HG03045 (cell line): ENCODE measurements around the gene SEMA3F.

ENCODE experiments used
- ATAC-seq: cut with Tn5 transposase; IDR thresholded peaks from one replicate; pipeline ENCODE4 v1.9.1; 2021; ENCODE audit warnings: mild to moderate bottlenecking, moderate library complexity; ENCODE audit not compliant: unreplicated experiment

Gene SEMA3F

DNA sequence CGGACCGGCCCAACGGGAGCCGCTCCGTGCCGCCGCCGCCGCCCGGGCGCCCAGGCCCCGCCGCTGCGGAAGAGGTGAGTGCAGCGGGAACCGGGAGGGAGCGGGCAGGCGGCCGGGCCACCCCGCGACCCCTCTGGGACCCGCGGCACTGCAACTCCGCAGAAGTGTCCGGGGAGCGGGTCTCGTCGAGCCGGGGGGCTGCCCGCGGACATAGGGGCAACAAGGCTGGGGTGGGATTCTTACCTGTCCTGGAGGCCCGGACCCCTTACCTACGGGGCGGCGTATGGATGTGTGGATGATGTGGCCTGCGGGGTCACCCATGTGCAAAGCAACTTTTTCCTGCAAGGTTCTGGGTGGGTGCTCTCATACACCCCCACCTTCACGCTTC is 361 bp downstream of the SEMA3F start:
- no peak for ATAC-seq

DNA sequence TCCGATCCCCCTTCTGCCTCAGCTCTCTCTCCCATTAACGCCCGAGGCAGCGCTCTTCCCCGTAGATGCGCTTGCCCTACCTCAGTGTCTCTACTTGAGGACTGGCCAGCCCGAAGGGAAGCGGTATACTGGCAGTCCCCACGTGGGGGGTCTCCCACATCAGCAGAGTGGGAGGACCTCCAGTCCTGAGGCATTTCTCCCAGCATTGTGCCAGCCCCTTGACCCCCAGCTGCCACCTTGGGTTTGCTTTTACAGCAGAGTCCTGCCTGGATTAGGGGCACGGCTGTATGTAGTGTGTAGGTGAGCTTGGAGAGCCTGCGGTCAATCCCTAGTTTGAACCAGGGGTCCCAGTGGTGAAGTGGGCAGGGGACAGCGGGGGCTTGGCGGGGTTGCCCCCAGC is 767 bp downstream of the SEMA3F start:
- no peak for ATAC-seq

GRCh38 chr3:50156549-50157493 is 1.7 kb downstream of the SEMA3F start:
- ATAC-seq, result no peak

DNA sequence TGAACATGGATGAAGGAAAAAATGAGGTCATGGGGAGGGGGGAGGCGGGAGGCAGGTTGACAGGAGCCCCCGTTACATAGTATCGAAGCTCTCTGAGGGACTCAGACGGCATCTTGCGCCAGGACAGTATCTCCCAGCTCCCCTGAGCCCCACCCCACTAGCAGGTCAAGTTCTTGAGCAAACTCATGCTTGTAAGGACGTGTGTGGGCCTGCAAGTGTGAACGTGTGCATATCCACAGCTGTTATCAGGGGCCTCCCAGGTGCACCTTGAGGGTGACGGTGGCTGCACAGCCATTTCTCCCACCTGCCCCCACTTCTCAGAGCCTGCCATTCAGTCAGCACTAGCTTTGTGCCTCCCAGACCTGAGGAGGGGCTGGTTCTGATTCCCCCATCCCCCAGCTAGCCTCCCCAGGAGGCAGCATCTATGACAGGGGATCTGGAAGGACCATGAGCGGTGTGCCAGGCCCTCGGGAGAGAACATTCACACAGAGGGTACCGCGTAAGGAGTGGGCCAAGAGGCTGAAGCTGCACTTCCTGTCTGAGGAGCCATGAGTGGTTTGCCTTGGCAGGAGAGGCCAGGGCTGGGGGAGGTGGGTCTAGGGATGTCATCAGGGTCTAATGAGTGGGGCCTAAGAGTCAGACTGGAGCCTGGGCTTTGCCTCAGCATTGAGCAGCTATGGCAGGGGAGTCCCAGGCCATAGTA is 2.9 kb downstream of the SEMA3F start:
- ATAC-seq, result no peak

DNA sequence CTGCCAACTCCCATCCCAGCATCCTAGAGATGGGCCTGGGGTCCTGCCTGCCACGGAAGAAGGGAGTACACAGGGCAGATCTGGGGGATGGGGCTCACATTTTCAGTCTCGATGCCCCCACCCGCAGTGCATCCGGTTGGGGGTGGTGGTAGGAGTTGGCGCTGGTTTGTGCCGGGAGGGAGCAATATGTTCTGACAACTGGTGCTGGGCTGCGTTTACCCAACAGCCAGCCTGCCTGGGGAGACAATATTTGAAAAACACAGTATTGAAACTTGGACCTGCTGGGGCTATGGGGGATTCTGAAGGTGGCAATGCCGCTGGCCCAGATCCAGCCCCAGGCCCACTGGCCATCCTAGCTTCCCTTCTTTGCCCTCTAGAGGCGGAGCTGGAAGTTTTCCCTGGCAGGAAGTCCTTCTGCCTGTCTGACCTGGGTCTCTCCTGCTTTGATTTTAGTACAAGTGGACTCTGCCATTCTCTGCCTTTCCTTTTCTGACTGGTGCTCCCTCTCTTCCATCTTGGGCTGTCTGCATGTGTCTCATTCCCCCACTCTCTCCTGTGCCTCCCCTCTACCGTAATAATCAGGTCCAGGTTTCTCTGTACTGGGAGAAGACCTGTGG is 3.5 kb downstream of the SEMA3F start:
- ATAC-seq, result no peak

GRCh38 chr3:50160561-50160983 is 5.4 kb downstream of the SEMA3F start:
- no peak for ATAC-seq

DNA sequence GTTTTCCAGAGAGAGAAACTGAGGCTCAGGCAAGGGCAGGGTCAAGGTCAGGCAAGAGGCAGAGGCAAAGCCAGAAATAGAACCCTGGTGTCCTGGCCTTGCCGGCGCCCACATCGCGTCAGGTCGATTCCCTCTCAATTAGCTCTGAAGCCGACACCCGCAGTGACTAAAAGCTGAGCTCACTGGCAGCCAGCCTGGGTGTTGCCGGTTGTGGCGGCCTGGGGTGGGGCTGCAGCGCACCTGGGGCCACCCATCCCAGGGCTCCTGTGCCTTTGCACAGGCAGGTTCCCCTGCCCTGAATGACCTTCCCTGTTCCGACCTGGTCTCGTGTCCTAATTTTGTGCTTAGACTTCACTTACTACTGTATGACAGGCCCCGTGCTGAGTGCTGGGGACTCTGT is 6.2 kb downstream of the SEMA3F start:
- ATAC-seq, result no peak

DNA sequence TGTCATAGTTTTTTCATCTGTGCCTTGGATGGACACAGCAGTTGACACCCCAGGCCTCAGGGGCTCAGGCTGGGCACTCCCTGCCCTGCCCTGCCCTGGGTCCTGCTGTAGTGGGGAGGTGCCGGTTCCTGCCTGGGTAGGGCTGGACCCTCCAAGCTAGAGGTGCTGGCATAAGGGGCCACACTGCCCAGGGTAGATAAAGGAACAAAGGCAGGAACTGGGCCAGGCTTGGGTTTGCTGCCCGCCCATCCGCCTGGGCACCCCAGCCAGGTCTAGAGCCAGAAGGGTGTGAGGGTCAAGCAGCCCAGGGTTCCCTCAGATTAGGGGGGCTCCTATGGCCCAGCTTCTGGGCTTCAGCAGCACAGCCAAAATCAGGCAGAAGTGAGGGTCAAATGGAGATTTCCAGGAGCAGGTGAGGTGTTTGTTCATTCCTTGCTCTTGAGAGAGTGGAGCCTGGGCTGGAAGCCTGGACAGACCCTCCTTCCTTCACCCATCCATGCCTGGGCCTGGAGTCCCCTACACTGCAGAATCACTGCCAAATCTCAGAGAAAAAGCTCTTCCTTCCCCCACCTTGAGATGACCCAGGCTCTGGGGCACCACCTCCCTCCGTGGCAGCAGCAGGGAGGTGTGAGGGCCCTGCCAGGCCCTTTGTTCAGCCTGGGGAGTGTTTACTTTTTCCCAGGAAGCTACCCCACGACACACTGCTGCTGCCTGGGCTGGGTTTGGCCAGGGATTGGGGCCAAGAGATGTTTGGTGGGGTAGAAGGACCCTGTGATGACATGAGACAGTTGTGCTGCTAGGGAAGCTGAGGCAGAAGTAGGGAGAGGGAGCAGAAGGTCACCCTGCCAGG is 7.1 kb downstream of the SEMA3F start:
- ATAC-seq, result no peak

- ATAC-seq, result no peak
These were observed 8.7 kb downstream of the SEMA3F start for GRCh38 chr3:50163572-50164455.

GRCh38 chr3:50164481-50164880 is 9.4 kb downstream of the SEMA3F start:
- ATAC-seq, result no peak

DNA sequence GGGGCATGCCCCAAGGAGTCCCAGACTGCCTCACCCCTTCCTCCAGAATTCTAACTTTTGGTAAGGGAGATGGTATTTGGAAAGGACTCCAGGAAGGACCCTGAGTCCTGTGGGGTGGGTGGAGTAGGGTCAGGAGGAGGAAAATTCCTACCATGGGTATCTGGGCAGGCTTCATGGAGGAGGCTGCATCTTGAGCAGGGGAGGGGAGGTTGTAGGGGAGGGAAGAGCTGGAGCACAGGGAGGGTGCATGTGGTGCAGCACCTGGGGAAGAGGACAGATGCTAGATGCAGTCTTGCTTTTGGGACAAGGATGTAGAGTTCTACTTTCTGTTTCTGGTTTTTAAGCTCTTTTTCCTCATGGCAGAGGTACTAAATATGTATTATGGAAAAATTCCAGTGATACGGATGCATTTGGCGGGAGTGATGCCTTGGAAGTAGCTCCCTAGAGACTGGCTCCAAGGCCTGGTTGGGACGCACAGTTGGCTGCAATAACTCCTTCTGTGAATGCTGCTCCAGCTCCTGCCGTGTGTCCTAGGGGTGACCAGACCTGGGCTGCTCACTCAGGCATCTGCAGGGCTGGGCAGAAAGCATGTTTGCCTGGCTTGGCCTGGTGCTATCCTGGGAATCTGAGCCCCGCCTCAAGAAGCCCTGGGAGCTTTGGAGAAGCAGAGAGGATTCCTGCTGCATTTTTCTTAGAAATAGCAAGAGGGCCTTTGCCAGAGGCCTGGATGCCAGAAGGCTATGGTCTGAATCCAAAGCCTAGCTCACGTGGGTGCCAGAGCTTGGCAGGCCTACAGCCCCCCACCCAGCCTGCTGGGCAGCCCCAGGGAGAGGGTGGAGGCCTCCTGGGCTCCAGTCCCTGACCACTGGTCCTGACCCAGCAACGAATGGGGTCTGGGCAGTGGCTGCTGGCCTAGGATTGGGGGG is 10.1 kb downstream of the SEMA3F start:
- no peak for ATAC-seq

- ATAC-seq, result no peak
These were observed 10.9 kb downstream of the SEMA3F start for GRCh38 chr3:50165910-50166538.

DNA sequence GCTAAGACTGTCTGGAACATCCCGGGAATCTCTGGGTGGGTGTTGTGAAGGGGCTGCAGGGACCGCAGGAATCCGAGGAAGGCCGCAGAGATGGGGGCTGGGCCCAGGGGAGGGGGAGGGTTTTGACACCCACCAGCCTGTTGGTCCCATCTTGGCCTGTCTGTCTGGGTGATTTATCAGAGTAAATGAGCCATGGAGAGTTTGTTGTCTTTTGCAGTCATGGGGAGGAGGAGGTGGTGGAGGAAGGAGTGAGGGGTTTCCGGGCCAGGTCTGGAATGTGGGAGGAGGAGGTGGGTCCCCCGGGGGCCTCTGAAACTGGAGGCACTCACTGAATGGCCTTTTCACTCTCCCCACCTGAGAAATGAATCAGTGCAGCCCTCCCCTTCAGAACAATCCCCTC is 11.5 kb downstream of the SEMA3F start:
- ATAC-seq, result no peak

- no peak for ATAC-seq
These were observed 12.1 kb downstream of the SEMA3F start for GRCh38 chr3:50167069-50167840.

GRCh38 chr3:50167841-50168209 is 12.7 kb downstream of the SEMA3F start:
- ATAC-seq, result no peak

DNA sequence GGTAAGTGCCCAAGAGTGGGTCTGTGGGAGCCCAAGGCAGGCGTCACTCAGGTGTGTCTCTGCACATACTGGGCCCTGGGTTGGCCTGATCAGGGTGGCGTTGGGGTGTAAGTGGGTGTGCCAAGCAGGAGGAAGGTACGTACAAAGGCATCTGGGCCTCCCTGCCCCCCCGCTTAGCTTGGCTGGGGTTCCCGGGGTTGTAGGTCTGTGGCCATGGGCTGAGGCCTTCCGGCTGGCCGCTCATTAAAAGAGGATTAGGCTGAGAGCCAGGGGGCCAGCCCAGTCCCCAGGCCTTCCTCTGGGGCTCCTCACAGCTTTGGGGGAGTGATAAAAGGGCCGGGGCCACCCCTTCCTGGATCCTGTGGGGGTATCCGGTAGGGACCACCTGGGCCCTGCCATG is 13.3 kb downstream of the SEMA3F start:
- no peak for ATAC-seq

- no peak for ATAC-seq
These were observed 13.7 kb downstream of the SEMA3F start for GRCh38 chr3:50168791-50169190.
